Endothelial cell of umbilical vein (primary cell): ENCODE data around the gene ITPR2. TPM values are rescaled to one million over a fixed set of nuclear protein-coding genes. Genes with fewer than 3 reads are reported as not detected.
A peak's percentile ranks its signal among the peaks of the same experiment; 100 is the strongest.

Experiments used
- BruUV-seq: library from RNA; stranded (reverse); fragments of 400-500 nt; replicated peaks from 2 replicates; lab custom pipeline; 2021; lab: Mats Ljungman, UMichigan
- CTCF ChIA-PET: fragments of 300-600, 350-600 bp; sonication (Branson Sonifier 250); formaldehyde crosslinking; loops from one replicate; lab custom pipeline; 2021; ENCODE audit warnings: antibody characterized with exemption, inconsistent platforms; lab: Charles Lee
- POLR2A ChIA-PET: fragments of 300-600, 350-600 bp; sonication (Branson Sonifier 250); formaldehyde crosslinking; loops from one replicate; lab custom pipeline; 2021; ENCODE audit warnings: antibody characterized with exemption, inconsistent platforms; lab: Charles Lee
- DNase-seq: peaks from one replicate; pipeline ENCODE4 v3.0.0-alpha.2; 2011; ENCODE audit warnings: low read depth, low spot score
- FAIRE-seq: peaks from 2 replicates; lab custom pipeline; 2011; peaks lifted over from hg19 to GRCh38; lab: Jason Lieb, UNC
- H2AFZ ChIP-seq: 2 replicates; pipeline ENCODE4 v1.6.0; 2012; ENCODE audit warnings: low read depth, low read length, control low read depth, inconsistent platforms
- H3K27ac ChIP-seq: 2 replicates; pipeline ENCODE4 v1.5.1; 2011; ENCODE audit warnings: low read depth, mild to moderate bottlenecking, control low read depth, low read length, moderate library complexity; ENCODE audit not compliant: insufficient read depth
- H3K27me3 ChIP-seq, 2 experiments: 2 replicates each; pipeline versions ENCODE4 v1.6.0 to v1.6.1; 2011; ENCODE audit warnings: low read length in 2 of 2, mixed read lengths in 1 of 2; ENCODE audit not compliant: control insufficient read depth in 2 of 2, insufficient read depth in 2 of 2
- H3K36me3 ChIP-seq, 2 experiments: 2 replicates in 1 of 2; 3 replicates in 1 of 2; pipeline ENCODE4 v1.5.1; 2011; ENCODE audit warnings: low read length in 2 of 2, mild to moderate bottlenecking in 1 of 2, moderate library complexity in 1 of 2; ENCODE audit not compliant: control insufficient read depth in 2 of 2, insufficient read depth in 2 of 2; ENCODE audit errors: extremely low read depth in 1 of 2
- H3K4me1 ChIP-seq: 3 replicates; pipeline ENCODE4 v1.5.1; 2011; ENCODE audit warnings: mild to moderate bottlenecking, low read length; ENCODE audit not compliant: control insufficient read depth, insufficient read depth; ENCODE audit errors: extremely low read depth
- H3K4me2 ChIP-seq: 2 replicates; pipeline ENCODE4 v1.6.1; 2011; ENCODE audit warnings: low read length, control low read depth, mixed read lengths; ENCODE audit not compliant: insufficient read depth
- H3K4me3 ChIP-seq, 3 experiments: fragments of 200-600 bp in 1 of 3; sonication (generic), shearing (Covaris generic) in 1 of 3; replicated peaks in 1 of 3; 2 replicates each; pipeline ENCODE4 v1.5.1; 2011 to 2016; ENCODE audit warnings: control low read depth in 3 of 3, low read length in 3 of 3, mild to moderate bottlenecking in 2 of 3, inconsistent platforms in 1 of 3, low read depth in 1 of 3, moderate library complexity in 1 of 3; ENCODE audit not compliant: insufficient read depth in 1 of 3
- H3K79me2 ChIP-seq: 2 replicates; pipeline ENCODE4 v1.6.0; 2012; ENCODE audit warnings: low read length, inconsistent platforms; ENCODE audit not compliant: control insufficient read depth, insufficient read depth
- H3K9ac ChIP-seq: replicated peaks from 2 replicates; pipeline ENCODE3; 2011; ENCODE audit warnings: low read length, control low read depth; ENCODE audit not compliant: insufficient read depth; ENCODE audit errors: extremely low read depth
- H3K9me1 ChIP-seq: replicated peaks from 3 replicates; pipeline ENCODE4 v1.6.0; 2011; ENCODE audit warnings: mild to moderate bottlenecking, low read length; ENCODE audit not compliant: control insufficient read depth, insufficient read depth; ENCODE audit errors: extremely low read depth
- H3K9me3 ChIP-seq: replicated peaks from 2 replicates; pipeline ENCODE4 v1.5.1; 2012; ENCODE audit warnings: low read length, inconsistent platforms; ENCODE audit not compliant: control insufficient read depth, insufficient read depth
- H4K20me1 ChIP-seq: replicated peaks from 2 replicates; pipeline ENCODE3; 2011; ENCODE audit warnings: mild to moderate bottlenecking, low read length; ENCODE audit not compliant: control insufficient read depth, insufficient read depth; ENCODE audit errors: extremely low read depth
- MYC ChIP-seq: IDR thresholded peaks from one replicate; pipeline ENCODE4 v1.6.1; 2011; ENCODE audit warnings: mild to moderate bottlenecking, low read depth, low read length
- POLR2AphosphoS5 ChIP-seq: IDR thresholded peaks from 2 replicates; pipeline ENCODE4 v1.6.1; 2012; ENCODE audit warnings: low read depth, mild to moderate bottlenecking, control low read depth, low read length, moderate library complexity; ENCODE audit not compliant: insufficient read depth
- dilution Hi-C: fragments of 300-500 bp; cut with MboI; formaldehyde crosslinking; loops from one replicate; pipeline ENCODE4 v1.15.0; 2019; ENCODE audit warnings: low sequenced_read_pairs; ENCODE audit not compliant: extremely low pct_ligation_motif_present
- intact Hi-C: fragments of 100-400 bp; cut with micrococcal nuclease; formaldehyde crosslinking; loops from one replicate; pipeline ENCODE4 v1.10.0; 2022
- polyA plus RNA-seq, 4 experiments: library from polyadenylated mRNA; depleted of rRNA in 3 of 4; stranded (reverse) in 3 of 4; unstranded in 1 of 4; fragments of >200 nt; gene quantifications; 2 replicates each; pipeline versions ENCODE4 v1.2.1 to v1.2.3, GENCODE V29; 2011 to 2012; ENCODE audit warnings: missing spikeins in 1 of 4
- total RNA-seq: library from RNA; stranded (reverse); gene quantifications from 2 replicates; pipeline ENCODE4 v1.2.3, GENCODE V29; 2021
- TF ChIP-seq, protein P1 (sequence below), 2 donors: IDR thresholded peaks; 1 replicate in 1 of 2; 2 replicates in 1 of 2; pipeline ENCODE4 v1.5.1; 2011; ENCODE audit warnings: low read length in 2 of 2, mild to moderate bottlenecking in 2 of 2, moderate library complexity in 2 of 2, control low read depth in 1 of 2, inconsistent platforms in 1 of 2, low read depth in 1 of 2; ENCODE audit not compliant: insufficient read depth in 1 of 2; ENCODE audit errors: extremely low read depth in 1 of 2

Gene ITPR2
- total and polyA plus RNA-seq, 2 donors (not counting 3 experiments of a cell fraction or from before 2014, with no cell fraction given): 16.2 to 86.8 TPM

DNA sequence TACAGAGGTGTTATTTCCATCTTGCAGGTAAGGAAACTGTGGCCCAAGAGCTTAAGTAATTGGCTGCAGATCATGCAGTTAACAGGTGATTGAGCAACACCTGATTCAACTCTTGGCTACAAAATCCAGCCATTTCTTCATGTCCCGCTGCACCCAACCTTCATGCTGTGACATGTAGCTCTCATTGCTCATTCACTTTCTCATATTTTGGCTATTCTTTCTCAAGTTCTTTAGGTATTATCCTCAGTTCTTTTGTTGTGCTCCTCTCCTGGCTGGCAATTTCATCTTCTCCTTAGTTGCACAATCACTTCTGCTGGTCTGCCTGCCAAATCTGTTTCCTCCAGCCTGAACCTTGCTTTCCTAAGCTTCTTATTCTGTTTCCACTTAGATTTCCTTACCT is 336.8 kb downstream of the ITPR2 start:
- TF ChIP-seq, protein P1, sequence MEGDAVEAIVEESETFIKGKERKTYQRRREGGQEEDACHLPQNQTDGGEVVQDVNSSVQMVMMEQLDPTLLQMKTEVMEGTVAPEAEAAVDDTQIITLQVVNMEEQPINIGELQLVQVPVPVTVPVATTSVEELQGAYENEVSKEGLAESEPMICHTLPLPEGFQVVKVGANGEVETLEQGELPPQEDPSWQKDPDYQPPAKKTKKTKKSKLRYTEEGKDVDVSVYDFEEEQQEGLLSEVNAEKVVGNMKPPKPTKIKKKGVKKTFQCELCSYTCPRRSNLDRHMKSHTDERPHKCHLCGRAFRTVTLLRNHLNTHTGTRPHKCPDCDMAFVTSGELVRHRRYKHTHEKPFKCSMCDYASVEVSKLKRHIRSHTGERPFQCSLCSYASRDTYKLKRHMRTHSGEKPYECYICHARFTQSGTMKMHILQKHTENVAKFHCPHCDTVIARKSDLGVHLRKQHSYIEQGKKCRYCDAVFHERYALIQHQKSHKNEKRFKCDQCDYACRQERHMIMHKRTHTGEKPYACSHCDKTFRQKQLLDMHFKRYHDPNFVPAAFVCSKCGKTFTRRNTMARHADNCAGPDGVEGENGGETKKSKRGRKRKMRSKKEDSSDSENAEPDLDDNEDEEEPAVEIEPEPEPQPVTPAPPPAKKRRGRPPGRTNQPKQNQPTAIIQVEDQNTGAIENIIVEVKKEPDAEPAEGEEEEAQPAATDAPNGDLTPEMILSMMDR (IDR thresholded peaks at IDR 0.05; ENCODE audit: extremely low read depth in 1 of 2, insufficient read depth in 1 of 2, low read depth in 1 of 2, low read length in 2 of 2): no peak

DNA sequence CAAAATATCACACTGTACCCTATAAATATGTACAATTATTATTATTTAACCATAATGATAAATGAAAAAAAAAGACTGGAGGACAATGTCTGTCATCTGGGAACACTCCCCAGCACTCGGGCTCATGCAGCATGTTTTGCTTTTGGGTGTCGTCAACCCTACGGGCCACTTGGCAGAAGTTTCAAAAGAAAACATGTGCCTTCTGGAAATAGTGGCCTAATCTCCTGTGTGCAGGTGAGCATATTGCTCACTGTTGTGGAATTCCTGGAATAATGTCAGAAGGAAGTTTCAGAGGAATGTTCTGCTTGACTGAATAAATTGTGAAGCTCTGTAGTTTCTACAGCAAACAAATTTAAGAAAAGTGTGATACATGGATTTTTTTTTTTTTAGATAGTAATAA is 339.3 kb downstream of the ITPR2 start:
- intact Hi-C loops (no loop called here), dilution Hi-C loops (no loop called here)
- ChIA-PET CTCF (interaction anchor here (1.0 to 1.7 kb wide), 3 partner anchors 27 to 84 kb away, joined by 3 to 4 read pairs (median 3); no protein-coding TSS in a partner anchor), POLR2A (interaction anchor here (0.6 kb wide), 1 partner anchor 534 kb away, joined by 3 read pairs; no protein-coding TSS in a partner anchor)
- Histone ChIP-seq H4K20me1 (no peaks in the 10 kb centered on the region), H3K4me3 (no peak overlapping the region), H3K4me2 (no peak overlapping the region), H3K9me3 (no peaks in the 10 kb centered on the region), H3K79me2 (no peaks in the 10 kb centered on the region), H3K9me1 (peaks cover 2% of the 10 kb centered on the region), H3K36me3 (peaks cover 0 to 4% of the 10 kb centered on the region in 2 experiments), H3K4me1 (no peaks in the 10 kb centered on the region), H2AFZ (no peak overlapping the region), H3K27ac (no peak overlapping the region), H3K27me3 (no peaks in the 10 kb centered on the region), H3K9ac (no peak overlapping the region)
- TF ChIP-seq MYC (no peak), POLR2AphosphoS5 (no peak)
- no TSS peak for BruUV-seq
- FAIRE-seq: no peak
- peak; percentile 11 for DNase-seq

More for the DNA sequence above, 336.8 kb downstream of the ITPR2 start:
- no TSS peak for BruUV-seq
- DNase-seq (no peak), FAIRE-seq (no peak)
- Histone ChIP-seq H3K4me1 (no peaks in the 10 kb centered on the region), H2AFZ (no peak overlapping the region), H3K9me3 (no peaks in the 10 kb centered on the region), H3K9ac (no peak overlapping the region), H3K79me2 (no peaks in the 10 kb centered on the region), H3K27me3 (no peaks in the 10 kb centered on the region), H4K20me1 (no peaks in the 10 kb centered on the region), H3K9me1 (peaks cover 2% of the 10 kb centered on the region), H3K4me3 (no peak overlapping the region), H3K27ac (no peak overlapping the region), H3K4me2 (no peak overlapping the region), H3K36me3 (peaks cover 0 to 4% of the 10 kb centered on the region in 2 experiments)
- intact Hi-C loops (no loop called here), dilution Hi-C loops (no loop called here)
- POLR2A ChIA-PET: no interaction called here
- CTCF ChIA-PET: interaction anchor here (1.6 kb wide), 1 partner anchor 377 kb away, joined by 7 read pairs; no protein-coding TSS in a partner anchor
